RWPE1 (cell line): ENCODE measurements around the gene ZNF385A.

Experiments
- CTCF ChIA-PET: fragments of 350-600 bp; sonication (Branson Sonifier 250); formaldehyde crosslinking; extraction: SDS; loops from one replicate; lab custom pipeline; 2021; lab: Yijun Ruan, JAX
- POLR2A ChIA-PET: fragments of 400-600 bp; formaldehyde crosslinking; extraction: SDS; loops from one replicate; lab custom pipeline; 2020; ENCODE audit warnings: antibody characterized with exemption; ENCODE audit not compliant: low non-redundant PET; lab: Yijun Ruan, JAX
- DNase-seq: peaks from one replicate; pipeline ENCODE4 v3.0.0; 2012; ENCODE audit warnings: low spot score
- H3K27ac ChIP-seq: fragments of 450-650 bp; 2 replicates; pipeline ENCODE4 v1.5.1; 2017
- TF ChIP-seq, protein P1 (sequence below): fragments of 450-650 bp; conservative IDR thresholded peaks from 2 replicates; pipeline ENCODE4 v1.5.1; 2017; ENCODE audit warnings: low read depth, mild to moderate bottlenecking

The ZNF385A gene

GRCh38 chr12:54404061-54405004, 19.8 kb upstream of the ZNF385A start:
- ChIA-PET CTCF (interaction anchor here (0.5 to 2.2 kb wide), 13 partner anchors 8 to 729 kb away, joined by 3 to 13 read pairs (median 3); partner anchors contain the start of genes ATP5MC2 and ITGA5), POLR2A (interaction anchor here (0.9 kb wide), 1 partner anchor 34 kb away, joined by 3 read pairs; no protein-coding TSS in a partner anchor)
- DNase-seq, result no peak
- TF ChIP-seq, protein P1, sequence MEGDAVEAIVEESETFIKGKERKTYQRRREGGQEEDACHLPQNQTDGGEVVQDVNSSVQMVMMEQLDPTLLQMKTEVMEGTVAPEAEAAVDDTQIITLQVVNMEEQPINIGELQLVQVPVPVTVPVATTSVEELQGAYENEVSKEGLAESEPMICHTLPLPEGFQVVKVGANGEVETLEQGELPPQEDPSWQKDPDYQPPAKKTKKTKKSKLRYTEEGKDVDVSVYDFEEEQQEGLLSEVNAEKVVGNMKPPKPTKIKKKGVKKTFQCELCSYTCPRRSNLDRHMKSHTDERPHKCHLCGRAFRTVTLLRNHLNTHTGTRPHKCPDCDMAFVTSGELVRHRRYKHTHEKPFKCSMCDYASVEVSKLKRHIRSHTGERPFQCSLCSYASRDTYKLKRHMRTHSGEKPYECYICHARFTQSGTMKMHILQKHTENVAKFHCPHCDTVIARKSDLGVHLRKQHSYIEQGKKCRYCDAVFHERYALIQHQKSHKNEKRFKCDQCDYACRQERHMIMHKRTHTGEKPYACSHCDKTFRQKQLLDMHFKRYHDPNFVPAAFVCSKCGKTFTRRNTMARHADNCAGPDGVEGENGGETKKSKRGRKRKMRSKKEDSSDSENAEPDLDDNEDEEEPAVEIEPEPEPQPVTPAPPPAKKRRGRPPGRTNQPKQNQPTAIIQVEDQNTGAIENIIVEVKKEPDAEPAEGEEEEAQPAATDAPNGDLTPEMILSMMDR, result peak; percentile 92
- H3K27ac ChIP-seq, result peak overlapping the region; percentile 53

DNA sequence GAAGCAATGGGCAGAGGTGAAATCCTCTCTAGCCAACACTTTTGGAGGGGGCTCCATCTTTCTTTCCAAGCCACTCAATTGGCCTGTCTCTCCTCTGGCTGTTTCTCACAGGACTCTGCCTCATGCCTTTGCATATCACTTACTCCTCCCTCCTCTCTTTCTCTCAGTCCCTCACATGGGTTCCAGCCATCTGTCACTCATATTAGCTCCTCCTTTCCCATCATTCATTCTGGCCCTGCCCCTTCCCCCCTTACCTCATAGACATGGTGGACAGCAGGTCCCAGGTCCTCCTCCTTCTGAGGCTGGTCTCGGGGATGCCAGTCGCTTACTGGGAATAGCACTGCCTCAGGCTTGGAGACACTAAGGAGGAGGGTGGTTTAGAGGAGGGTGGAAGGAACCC, 16.6 kb upstream of the ZNF385A start:
- H3K27ac ChIP-seq, result peak overlapping the region; percentile 53
- ChIA-PET CTCF (interaction anchor here (1.0 to 7.3 kb wide), 3 partner anchors 9 to 38 kb away, joined by 3 to 170 read pairs (median 4); no protein-coding TSS in a partner anchor), POLR2A (no interaction called here)
- no peak for DNase-seq
- TF ChIP-seq, protein P1, result no peak

DNA sequence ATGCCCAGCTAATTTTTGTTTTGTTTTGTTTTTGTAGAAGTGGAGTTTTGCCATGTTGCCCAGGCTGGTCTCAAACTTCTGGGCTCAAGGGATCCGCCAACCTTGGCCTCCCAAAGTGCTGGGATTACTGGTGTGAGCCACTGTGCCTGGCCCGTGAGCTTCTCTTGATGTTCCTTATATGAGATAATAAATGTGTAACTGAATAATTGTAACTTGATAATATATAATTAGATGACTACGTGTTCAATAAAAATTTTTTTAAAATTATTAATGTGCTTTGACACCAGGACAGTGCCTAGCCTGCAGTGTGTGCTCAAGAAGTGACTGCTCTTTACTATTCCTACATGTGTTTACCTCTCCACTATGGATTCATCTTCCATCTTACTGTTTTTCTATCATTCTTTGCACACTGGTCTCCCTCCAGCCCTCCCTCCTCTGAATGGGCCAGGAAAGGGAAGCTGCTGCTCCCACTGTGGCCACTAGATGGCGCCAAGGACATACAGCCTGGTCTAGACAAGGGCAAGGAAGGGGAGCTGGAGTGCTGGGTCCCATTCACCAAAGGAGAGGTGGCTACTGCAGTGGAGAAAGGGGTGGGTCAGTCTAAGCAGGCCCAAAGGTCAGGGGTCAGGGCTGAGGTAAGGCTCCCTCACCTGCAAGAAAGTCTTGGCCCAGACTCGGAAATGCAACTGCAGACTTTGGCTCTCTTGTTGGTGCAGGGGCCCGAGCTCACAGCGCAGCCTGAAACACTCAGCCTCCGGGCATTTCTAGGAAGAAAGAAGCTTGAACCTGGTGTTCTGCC, 14.7 kb upstream of the ZNF385A start:
- peak overlapping the region; percentile 53 for H3K27ac ChIP-seq
- CTCF ChIA-PET, result interaction anchor here (0.6 to 7.3 kb wide), 31 partner anchors 9 to 1221 kb away, joined by 3 to 170 read pairs (median 4); partner anchors contain the start of gene ITGA5
- DNase-seq, result peak; percentile 91
- POLR2A ChIA-PET, result interaction anchor here (0.6 to 0.8 kb wide), 2 partner anchors 12 to 381 kb away, joined by 3 to 6 read pairs; no protein-coding TSS in a partner anchor
- TF ChIP-seq, protein P1, result peak; percentile 98

- no peak for DNase-seq
- CTCF ChIA-PET, result interaction anchor here (1.5 to 7.3 kb wide), 3 partner anchors 29 to 45 kb away, joined by 4 to 170 read pairs (median 29); no protein-coding TSS in a partner anchor
- POLR2A ChIA-PET, result no interaction called here
- TF ChIP-seq, protein P1, result no peak
- no peak overlapping the region for H3K27ac ChIP-seq
Measured at GRCh38 chr12:54398218-54398617, 13.7 kb upstream of the ZNF385A start.

GRCh38 chr12:54397157-54397556, 12.6 kb upstream of the ZNF385A start:
- DNase-seq, result no peak
- TF ChIP-seq, protein P1, result no peak
- H3K27ac ChIP-seq, result 0 out of 2 replicates have a peak overlapping the region, but pooled peaks have one; percentile 15
- ChIA-PET CTCF (interaction anchor here (0.7 to 7.3 kb wide), 2 partner anchors 42 to 1306 kb away, joined by 3 to 170 read pairs; no protein-coding TSS in a partner anchor), POLR2A (no interaction called here)

GRCh38 chr12:54395545-54395944, 11.0 kb upstream of the ZNF385A start:
- peak overlapping the region; percentile 58 for H3K27ac ChIP-seq
- CTCF ChIA-PET, result interaction anchor here (0.7 to 7.3 kb wide), 3 partner anchors 9 to 43 kb away, joined by 3 to 170 read pairs (median 3); no protein-coding TSS in a partner anchor
- TF ChIP-seq, protein P1, result no peak
- DNase-seq, result no peak
- POLR2A ChIA-PET, result no interaction called here
